HG02852 (cell line): ENCODE data around the gene BRSK2.

Experiments used
- ATAC-seq: cut with Tn5 transposase; IDR thresholded peaks from one replicate; pipeline ENCODE4 v1.9.1; 2021; ENCODE audit warnings: mild to moderate bottlenecking, moderate library complexity; ENCODE audit not compliant: unreplicated experiment

The BRSK2 gene

GRCh38 chr11:1479006-1479677 lies 89.4 kb downstream of the BRSK2 start:
- no peak for ATAC-seq

- no peak for ATAC-seq
These were observed 90.0 kb downstream of the BRSK2 start for GRCh38 chr11:1479678-1480118.

- no peak for ATAC-seq
These were observed 90.4 kb downstream of the BRSK2 start for GRCh38 chr11:1480191-1480554.

GRCh38 chr11:1480555-1481482 lies 91.1 kb downstream of the BRSK2 start:
- no peak for ATAC-seq

- no peak for ATAC-seq
These were observed 91.7 kb downstream of the BRSK2 start for GRCh38 chr11:1481483-1481825.

GRCh38 chr11:1481861-1482441 lies 92.2 kb downstream of the BRSK2 start:
- ATAC-seq, result no peak

- no peak for ATAC-seq
These were observed 93.1 kb downstream of the BRSK2 start for GRCh38 chr11:1482581-1483444.

GRCh38 chr11:1483445-1483961 lies 93.8 kb downstream of the BRSK2 start:
- ATAC-seq, result no peak

GRCh38 chr11:1484061-1484671 lies 94.4 kb downstream of the BRSK2 start:
- ATAC-seq, result no peak

GRCh38 chr11:1484695-1485503 lies 95.2 kb downstream of the BRSK2 start:
- no peak for ATAC-seq

GRCh38 chr11:1485504-1485885 lies 95.8 kb downstream of the BRSK2 start:
- no peak for ATAC-seq

GRCh38 chr11:1486054-1486825 lies 96.5 kb downstream of the BRSK2 start, which contains the start of gene MOB2:
Gene MOB2, minus strand, starts transcription at chr11:1486779. Its CDS starts 223 bp downstream, at chr11:1486556.
- no peak for ATAC-seq

GRCh38 chr11:1487091-1487850 lies 97.5 kb downstream of the BRSK2 start:
- ATAC-seq, result no peak

- no peak for ATAC-seq
These were observed 98.3 kb downstream of the BRSK2 start for GRCh38 chr11:1487851-1488574.

- no peak for ATAC-seq
These were observed 98.9 kb downstream of the BRSK2 start for GRCh38 chr11:1488575-1489180.

GRCh38 chr11:1490651-1491050 lies 100.9 kb downstream of the BRSK2 start:
- no peak for ATAC-seq

GRCh38 chr11:1491379-1491778 lies 101.6 kb downstream of the BRSK2 start:
- ATAC-seq, result no peak
